NCI-H1105 treated with DMSO at 0.1 percent for 48 hours (cell line): Measurements from ENCODE around the gene NFE2.
A peak's percentile ranks its signal among the peaks of the same experiment; 100 is the strongest.
"Not testable (repeated sequence)": the region's sequence is repeated elsewhere in the genome, so short reads cannot be mapped to it uniquely, and the experiment has no call there.

Experiments
- DNase-seq: peaks from one replicate; lab custom pipeline; 2025; lab: John Stamatoyannopoulos, UW

The NFE2 gene

GRCh38 chr12:54300732-54301427 is at the start of gene NFE2:
NFE2 (minus strand) TSS chr12:54301015; CDS start chr12:54295248, 5,767 bp downstream.
- DNase-seq = no peak

DNA sequence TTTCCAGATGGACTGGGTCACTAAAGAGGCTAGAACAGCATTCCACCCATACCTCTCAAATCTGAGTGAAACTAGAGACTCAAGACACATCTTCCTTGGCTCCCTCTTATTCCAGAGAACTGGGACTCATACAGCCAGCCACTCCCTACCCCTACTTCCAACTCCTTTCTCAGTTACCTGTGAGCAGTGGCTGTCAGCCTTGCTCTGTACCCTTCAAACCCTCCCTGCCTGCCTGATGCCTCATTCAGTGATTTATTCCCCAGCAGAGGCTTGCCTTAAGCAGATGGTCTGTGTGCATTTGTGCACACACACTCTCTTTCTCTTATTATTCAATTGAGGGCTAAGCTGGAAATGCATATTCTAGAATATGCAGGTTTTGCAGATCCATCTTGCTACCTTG is 48.9 kb upstream of the NFE2 start:
- no peak for DNase-seq

- no peak for DNase-seq
These were observed 48.2 kb upstream of the NFE2 start for GRCh38 chr12:54349036-54349435.

- DNase-seq = no peak
These were observed 40.8 kb upstream of the NFE2 start for GRCh38 chr12:54341378-54342300.

GRCh38 chr12:54340846-54341245 is 40.0 kb upstream of the NFE2 start:
- no peak for DNase-seq

DNA sequence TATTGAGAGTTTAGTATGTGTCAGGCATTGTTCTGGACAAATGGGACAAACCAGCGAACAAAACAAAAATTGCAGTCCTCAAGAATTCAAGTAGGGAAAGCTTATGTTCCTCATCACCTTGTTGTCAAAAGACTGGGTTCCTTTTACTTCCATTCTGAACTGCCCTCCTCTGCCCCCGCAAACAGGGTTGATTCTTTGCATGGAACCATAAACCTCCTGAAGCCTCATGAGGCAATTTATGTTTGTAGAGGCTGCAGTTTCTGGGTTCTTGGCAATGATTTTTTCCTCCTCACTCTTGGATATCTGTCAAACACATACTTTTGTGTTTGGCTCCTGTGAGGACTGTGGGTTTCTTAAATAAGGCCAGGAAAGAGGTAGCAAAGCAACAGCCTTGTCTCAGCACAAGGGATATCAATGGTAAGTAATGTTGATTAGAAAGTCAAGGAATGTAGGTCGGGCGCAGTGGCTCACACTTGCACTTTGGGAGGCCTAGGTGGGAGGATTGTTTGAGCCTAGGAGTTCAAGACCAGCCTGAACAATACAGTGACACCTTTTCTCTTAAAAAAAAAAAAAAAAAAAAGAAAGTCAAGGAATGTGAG is 38.0 kb upstream of the NFE2 start:
- no peak for DNase-seq

DNA sequence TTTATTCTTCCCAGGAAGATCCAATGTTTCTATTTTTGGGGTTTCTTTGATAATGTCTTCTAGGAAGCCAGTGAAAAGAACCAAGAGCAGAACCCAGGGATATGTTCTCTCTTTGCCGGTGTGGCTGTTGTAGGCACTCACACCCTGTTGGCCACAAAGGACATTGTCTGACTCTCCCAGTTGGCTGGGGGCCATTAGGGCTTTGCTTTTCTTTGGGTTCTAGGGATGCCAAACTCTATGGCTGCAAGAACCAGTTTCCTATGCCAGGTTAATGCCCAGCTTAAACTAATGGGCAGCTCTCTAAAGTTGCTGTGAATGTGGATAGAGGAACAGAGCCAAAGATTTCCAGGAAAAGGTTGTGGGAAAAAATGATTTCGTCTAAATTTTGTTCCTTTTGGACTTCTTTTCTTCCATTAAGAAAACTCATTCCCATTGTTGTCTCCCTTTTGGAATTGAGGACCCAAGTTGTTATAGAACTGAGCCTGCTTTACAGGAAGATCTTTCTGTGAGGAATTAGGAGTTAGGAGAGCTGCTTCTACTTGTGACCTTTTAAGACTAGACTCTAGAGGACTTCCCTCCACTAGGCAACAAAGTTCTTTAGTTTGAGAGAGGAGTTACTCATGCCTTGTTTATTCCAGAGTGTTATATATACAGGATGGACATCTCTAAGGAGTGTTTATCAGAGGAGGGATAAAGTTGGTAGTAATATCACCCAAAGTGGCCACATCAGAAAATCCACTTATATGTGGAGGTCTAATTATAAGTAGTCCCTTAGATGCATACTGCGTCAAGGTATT is 37.2 kb upstream of the NFE2 start:
- DNase-seq = no peak

DNA sequence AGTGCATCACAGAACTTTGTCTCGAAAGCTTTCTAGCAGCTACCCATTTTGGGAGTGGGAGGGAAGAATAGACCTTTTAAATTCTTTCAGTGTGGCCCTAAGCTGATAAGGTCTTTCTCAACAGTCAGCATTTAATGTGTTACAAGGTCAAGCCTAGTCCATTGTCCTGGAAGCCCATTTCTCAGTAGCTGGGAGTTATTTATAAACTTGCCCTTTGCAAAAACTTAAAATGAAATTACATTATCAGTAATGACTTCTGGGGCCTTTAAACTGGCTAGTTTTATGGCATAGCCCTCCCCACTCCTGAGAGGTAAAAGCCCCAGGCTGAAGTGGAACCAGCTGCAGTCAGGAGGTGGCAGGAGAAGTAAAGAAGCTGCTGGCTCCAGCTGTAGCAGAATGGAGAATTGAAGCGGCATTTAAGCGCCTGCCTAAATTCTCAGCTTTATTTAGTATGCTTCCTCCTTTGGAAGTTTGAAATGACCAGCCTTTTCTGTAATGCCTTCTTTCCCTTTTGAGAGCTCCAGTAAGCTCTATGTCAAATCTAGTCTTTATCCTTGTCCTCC is 36.5 kb upstream of the NFE2 start:
- no peak for DNase-seq

DNA sequence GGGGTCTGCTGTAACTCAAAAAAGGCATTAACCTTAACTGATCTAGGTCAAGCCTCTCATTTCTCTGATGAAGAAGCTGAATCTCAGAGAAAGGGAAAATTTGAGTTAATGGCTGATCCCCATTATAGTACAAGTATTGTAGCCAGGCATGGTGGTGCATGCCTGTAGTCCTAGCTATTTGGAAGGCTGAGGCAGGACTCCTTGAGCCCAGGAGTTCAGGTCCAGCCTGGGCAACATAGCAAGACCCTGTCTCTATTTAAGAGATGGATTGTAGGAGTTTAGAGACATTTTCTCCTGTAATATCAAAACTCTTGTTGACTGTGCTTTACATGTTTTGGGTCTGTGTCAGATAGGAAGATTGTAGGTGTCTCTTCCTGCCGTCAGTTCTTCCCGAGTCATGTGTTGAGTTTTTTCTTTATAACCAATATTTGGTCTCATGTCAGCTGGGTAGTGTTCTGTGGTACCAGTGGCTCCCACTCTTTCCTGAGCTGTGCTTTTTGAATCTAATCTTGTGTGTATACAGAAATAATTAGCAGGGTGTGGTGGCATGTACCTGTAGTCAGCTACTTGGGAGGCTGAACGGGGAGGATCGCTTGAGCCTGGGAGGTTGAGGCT is 32.7 kb upstream of the NFE2 start:
- no peak for DNase-seq

DNA sequence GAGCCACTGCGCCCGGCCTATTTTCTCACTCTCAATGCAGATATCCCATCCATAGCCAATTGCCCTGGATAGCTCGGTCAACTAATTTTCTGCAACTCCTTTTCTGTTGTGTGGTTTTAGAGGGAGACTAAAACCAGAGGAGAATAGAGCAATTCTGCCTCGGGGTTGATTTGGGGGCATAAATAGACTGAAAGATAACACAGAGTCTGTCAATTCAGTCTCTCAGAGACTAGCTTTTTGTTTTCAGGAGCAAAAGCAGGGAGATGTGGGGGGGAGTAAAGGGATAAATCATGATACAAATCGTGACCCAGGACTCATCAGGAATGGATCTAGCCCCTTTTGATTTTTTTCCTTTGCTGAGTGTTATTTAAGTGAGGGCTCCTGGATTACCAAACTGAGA is 30.6 kb upstream of the NFE2 start:
- no peak for DNase-seq

GRCh38 chr12:54330442-54330841 is 29.6 kb upstream of the NFE2 start:
- DNase-seq = no peak

DNA sequence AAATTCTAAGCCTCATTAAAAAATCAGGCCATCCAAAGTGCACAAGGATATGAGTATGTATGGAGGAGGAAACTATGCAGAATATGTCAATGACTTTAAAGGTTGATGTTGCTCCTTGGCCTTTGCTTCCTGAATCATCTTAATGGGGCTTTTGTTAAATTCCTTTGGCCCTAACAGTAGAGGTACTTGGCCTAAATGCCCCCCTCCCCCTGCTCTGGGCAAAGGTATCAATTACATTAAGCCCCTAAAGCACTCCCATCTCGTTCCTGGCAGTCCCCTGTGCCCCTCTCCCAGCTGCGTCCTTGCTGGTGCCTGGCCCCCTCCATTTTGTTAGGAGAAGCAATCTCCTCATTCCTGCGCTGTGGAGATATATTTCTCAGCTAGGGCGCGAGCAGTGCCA is 28.9 kb upstream of the NFE2 start:
- DNase-seq = no peak

- no peak for DNase-seq
These were observed 28.0 kb upstream of the NFE2 start for GRCh38 chr12:54328595-54329337.

- not testable (repeated sequence) for DNase-seq
These were observed 24.8 kb upstream of the NFE2 start for GRCh38 chr12:54325442-54326109.

GRCh38 chr12:54324617-54325441 is 24.0 kb upstream of the NFE2 start, which contains the start of gene COPZ1:
COPZ1 (plus strand) TSS chr12:54325131; CDS start chr12:54325164, 33 bp downstream.
- DNase-seq = peak; percentile 97

DNA sequence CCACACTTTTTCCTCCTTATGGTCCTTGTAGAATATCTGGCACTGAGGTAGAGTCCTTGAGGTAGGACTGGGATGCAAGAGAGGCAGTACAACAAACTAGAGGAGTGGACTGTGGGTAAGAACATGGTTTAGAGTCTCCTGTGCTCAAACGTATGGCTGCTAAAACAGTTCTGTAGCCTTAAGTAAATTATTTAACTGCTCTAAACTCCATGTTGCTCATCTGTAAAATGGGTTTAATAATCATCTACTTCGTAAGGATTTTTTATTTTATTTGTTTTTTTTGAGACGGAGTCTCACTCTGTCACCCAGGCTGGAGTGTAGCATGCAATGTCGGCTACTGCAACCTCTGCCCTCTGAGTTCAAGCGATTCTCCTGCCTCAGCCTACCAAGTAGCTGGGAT is 20.5 kb upstream of the NFE2 start:
- DNase-seq = no peak

DNA sequence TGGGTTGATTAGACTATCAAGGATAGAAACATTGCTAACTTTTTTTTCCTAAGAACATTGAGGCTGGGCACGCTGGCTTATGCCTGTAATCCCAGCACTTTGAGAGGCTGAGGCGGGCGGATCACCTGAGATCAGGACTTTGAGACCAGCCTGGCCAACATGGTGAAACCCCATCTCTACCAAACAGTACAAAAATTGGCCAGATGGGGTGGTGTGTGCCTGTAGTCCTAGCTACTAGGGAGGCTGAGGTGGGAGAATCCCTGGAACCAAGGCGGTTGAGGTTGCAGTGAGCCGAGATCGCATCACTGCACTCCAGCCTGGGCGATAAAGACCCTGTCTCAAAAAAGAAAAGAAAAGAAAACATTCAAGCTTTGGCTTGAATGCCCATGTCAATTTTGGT is 11.5 kb upstream of the NFE2 start:
- DNase-seq = not testable (repeated sequence)

DNA sequence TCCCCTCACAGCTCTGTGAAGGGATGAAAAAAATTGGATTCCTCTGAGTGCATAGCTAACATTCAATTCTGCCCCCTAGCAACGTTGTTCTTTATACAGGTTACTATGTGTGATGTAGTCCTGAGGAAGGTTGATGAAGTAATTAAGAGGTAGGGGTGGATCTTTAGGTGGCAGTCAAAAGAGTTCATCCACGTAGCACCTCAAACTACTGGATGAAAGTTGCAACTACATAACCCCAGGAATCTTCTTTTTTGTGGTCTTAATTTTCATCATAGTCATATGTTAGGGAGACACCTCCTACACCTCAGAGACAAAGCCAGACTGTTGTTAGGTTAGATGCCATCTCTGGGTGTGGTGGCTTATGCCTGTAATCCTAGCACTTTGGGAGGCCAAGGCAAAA is 10.2 kb upstream of the NFE2 start:
- no peak for DNase-seq
